ENCODE results near the gene PDZK1IP1. TPM values are rescaled to one million over a fixed set of nuclear protein-coding genes. Genes with fewer than 3 reads are reported as not detected.

PDZK1IP1 gene
- total and polyA plus RNA-seq, 2 donors = 0.20 TPM; not detected in 1

GRCh38 chr1:47184822-47185677, 4.8 kb downstream of the PDZK1IP1 start:
- Histone ChIP-seq H3K4me3 (ENCODE audit: low read depth, low read length) (no peak overlapping the region), H3K4me1 (ENCODE audit: insufficient read depth) (no peaks in the 10 kb centered on the region), H3K27ac (ENCODE audit: low read depth) (no peak overlapping the region), H3K36me3 (ENCODE audit: insufficient read depth) (no peaks in the 10 kb centered on the region)
- no peak for DNase-seq (ENCODE audit: extremely low spot score)
- WGBS = 79% methylated on average over 14 of the region's 14 CpGs

GRCh38 chr1:47184090-47184821, 5.6 kb downstream of the PDZK1IP1 start:
- 69% methylated on average over 5 of the region's 5 CpGs for WGBS
- H3K4me1 ChIP-seq (ENCODE audit: insufficient read depth) = no peaks in the 10 kb centered on the region
- DNase-seq (ENCODE audit: extremely low spot score) = no peak
- H3K36me3 ChIP-seq (ENCODE audit: insufficient read depth) = no peaks in the 10 kb centered on the region
- no peak overlapping the region for H3K27ac ChIP-seq (ENCODE audit: low read depth)
- H3K4me3 ChIP-seq (ENCODE audit: low read depth, low read length) = no peak overlapping the region

DNA sequence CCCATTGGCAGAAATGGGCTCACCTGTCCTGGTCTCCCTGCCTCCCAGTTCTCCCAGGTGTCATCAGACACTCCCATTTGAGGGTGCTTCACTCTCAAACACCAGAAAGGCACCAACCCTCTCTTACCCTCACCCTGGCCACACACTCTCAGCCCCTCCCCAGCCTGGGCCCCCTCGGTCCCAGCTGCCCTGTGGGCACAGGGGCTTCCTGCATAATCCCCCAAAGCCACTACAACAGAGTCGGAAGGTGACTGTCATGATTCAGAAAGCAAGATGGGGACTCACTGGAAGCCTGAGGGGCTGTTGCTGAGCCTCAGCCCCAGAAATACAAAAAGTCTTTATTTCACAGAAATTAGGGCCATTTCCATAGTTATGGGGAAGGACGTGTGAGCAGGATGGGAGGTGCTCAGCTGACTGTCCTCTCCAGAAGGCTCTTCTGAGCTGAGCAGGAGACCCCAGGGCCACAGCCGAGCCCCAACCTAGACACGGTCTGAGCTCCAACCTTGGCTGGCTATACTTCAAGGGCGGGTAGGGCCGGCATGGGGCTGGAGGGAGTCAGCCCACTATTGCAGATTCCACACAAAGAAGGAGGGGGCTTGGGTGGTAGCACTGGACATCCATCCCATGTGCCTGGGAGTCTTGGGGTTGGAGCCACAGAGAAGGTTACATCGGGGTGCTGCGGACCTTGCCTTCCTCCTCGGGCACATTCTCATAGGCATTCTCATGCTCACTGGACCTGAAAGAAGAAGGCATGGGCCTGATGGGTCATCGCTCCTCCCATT, 6.3 kb downstream of the PDZK1IP1 start:
- WGBS = 72% methylated on average over 11 of the region's 11 CpGs
- H3K4me1 ChIP-seq (ENCODE audit: insufficient read depth) = no peaks in the 10 kb centered on the region
- H3K27ac ChIP-seq (ENCODE audit: low read depth) = no peak overlapping the region
- no peak overlapping the region for H3K4me3 ChIP-seq (ENCODE audit: low read depth, low read length)
- DNase-seq (ENCODE audit: extremely low spot score) = no peak
- H3K36me3 ChIP-seq (ENCODE audit: insufficient read depth) = no peaks in the 10 kb centered on the region

DNA sequence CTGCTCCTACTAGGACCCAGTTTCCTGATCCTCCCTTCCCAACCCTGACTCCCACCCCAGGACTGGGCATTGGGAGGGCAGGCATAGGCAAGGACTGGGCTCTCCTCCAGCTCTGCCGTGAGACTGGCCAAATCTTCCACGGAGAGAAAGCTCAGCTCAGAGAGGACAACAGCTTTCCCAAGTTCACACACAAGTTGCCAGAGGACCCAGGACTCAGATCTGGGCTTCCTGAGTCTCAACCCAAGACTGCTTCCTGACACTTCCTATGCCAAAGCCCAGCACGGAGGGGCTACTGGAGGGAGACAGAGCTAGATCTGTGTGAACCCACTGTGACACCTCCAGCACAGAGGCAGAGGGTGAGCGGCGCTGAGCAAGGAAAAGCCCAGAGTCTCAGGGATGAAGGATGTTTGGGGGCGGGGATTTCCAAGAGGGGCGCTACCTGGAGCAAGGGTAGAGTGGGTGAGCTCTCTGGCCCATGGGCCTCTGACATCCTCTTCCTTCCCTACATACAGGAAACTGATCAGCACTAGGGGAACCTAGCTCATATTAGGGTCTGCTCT, 7.1 kb downstream of the PDZK1IP1 start:
- H3K27ac ChIP-seq (ENCODE audit: low read depth) = no peak overlapping the region
- H3K4me3 ChIP-seq (ENCODE audit: low read depth, low read length) = no peak overlapping the region
- H3K36me3 ChIP-seq (ENCODE audit: insufficient read depth) = no peaks in the 10 kb centered on the region
- DNase-seq (ENCODE audit: extremely low spot score) = no peak
- WGBS = 60% methylated on average over 7 of the region's 7 CpGs
- H3K4me1 ChIP-seq (ENCODE audit: insufficient read depth) = no peaks in the 10 kb centered on the region

- H3K4me3 ChIP-seq (ENCODE audit: low read depth, low read length) = no peak overlapping the region
- H3K27ac ChIP-seq (ENCODE audit: low read depth) = no peak overlapping the region
- no peaks in the 10 kb centered on the region for H3K36me3 ChIP-seq (ENCODE audit: insufficient read depth)
- H3K4me1 ChIP-seq (ENCODE audit: insufficient read depth) = no peaks in the 10 kb centered on the region
- no peak for DNase-seq (ENCODE audit: extremely low spot score)
- WGBS = 75% methylated on average over 7 of the region's 7 CpGs
Observed at GRCh38 chr1:47181955-47182675, 7.7 kb downstream of the PDZK1IP1 start.

DNA sequence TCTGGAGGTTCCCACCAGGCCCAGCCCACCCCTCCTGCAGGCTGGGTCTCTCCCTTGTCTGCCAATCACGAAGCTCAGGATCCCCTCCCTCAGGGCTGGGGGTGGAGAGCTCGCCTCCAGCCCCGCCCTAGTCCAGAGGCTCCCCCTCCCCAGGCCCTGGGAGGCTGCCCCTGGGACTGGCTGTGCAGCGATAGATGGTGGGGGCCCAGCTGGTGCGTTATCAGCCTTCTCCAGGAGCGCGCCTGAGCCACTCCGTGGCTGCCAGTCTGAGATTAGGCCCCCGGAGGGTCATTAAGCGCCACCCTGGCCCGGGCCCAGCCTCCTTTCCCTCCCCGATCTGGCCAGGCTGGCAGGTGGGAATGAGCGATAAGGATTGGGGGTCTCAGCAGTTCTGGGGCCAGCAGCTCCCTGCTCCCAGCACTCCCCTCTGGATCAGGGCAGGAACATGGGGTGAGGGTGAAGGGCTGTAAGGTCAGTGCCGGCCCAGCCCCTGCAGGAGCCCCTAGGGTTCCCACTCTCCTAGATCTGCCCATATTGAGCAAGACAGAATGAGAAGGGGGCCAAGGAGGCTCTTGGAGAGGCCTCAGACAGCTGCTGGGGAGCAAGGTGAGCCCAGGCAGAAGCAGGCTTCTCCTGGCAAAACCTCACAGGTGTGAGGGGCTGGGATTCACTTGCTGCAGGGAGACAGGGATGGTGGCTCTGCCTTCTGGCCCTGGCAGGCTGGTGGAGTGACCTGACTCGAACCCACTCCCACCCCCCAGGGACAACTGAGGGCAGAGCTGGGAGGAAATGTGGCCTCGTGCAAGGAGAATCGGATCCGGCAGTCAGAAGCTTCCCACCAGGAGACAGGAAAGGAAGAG, 8.5 kb downstream of the PDZK1IP1 start:
- Histone ChIP-seq H3K4me1 (ENCODE audit: insufficient read depth) (no peaks in the 10 kb centered on the region), H3K4me3 (ENCODE audit: low read depth, low read length) (no peak overlapping the region), H3K36me3 (ENCODE audit: insufficient read depth) (no peaks in the 10 kb centered on the region), H3K27ac (ENCODE audit: low read depth) (no peak overlapping the region)
- no peak for DNase-seq (ENCODE audit: extremely low spot score)
- 39% methylated on average over 18 of the region's 18 CpGs for WGBS

DNA sequence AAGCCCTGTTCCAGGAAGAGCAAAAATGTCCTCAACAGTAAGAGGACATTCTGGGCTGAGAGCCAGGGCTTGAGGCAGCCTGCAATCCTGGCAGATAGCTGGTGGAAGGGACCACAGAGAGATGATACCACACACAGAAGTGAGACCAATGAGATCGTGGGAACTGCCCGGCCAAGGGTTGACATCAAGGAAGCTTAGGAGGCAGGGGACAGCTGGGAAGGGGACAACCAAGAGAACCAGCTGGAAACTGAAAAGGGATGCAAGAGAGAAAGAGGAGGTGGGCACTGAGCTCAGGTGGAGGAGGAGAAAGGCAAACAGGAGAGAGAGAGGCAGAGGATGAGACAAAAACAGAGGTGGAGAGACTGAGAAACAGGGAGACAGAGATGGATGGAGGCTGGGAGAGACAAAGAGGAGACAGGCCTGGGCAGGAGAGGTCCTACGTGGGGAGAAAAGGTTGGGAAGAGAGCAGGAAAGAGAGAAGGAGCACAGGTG, 9.2 kb downstream of the PDZK1IP1 start:
- H3K27ac ChIP-seq (ENCODE audit: low read depth) = no peak overlapping the region
- 46% methylated on average over 3 of the region's 3 CpGs for WGBS
- H3K4me3 ChIP-seq (ENCODE audit: low read depth, low read length) = no peak overlapping the region
- DNase-seq (ENCODE audit: extremely low spot score) = no peak
- no peaks in the 10 kb centered on the region for H3K4me1 ChIP-seq (ENCODE audit: insufficient read depth)
- no peaks in the 10 kb centered on the region for H3K36me3 ChIP-seq (ENCODE audit: insufficient read depth)

DNA sequence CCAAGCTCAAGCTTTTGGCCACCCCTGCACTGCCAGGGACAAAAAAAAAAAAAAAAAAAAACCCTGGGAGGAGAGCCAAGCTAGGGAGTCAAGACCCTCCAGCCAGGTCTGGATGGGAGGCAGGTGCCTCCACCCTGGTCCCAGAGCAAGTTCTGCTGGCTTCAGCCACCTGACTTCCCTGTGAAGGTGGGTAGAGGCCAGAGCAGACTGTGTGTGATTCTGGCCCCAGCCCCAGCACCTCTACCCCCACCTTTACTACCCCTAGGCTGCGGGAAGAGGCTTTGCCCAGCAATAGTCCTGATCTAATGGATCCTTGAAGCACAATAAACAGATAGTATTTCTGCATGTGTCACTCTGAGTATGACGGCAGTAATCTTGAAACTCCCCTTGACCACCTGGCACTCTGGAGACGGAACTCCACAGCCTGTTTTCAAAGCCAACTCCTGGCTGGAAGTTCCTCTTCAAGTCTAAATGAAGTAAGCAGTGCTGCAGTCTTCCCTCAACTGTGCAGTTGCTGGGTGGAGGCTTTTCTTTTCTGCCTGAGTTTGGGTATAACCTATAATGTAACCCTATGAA, 9.8 kb downstream of the PDZK1IP1 start:
- Histone ChIP-seq H3K27ac (ENCODE audit: low read depth) (no peak overlapping the region), H3K4me1 (ENCODE audit: insufficient read depth) (no peaks in the 10 kb centered on the region), H3K36me3 (ENCODE audit: insufficient read depth) (no peaks in the 10 kb centered on the region), H3K4me3 (ENCODE audit: low read depth, low read length) (no peak overlapping the region)
- WGBS = 62% methylated on average over 3 of the region's 3 CpGs
- DNase-seq (ENCODE audit: extremely low spot score) = no peak

- Histone ChIP-seq H3K4me3 (ENCODE audit: low read depth, low read length) (no peak overlapping the region), H3K4me1 (ENCODE audit: insufficient read depth) (no peaks in the 10 kb centered on the region), H3K36me3 (ENCODE audit: insufficient read depth) (no peaks in the 10 kb centered on the region), H3K27ac (ENCODE audit: low read depth) (no peak overlapping the region)
- peak; percentile 85 for DNase-seq (ENCODE audit: extremely low spot score)
- 4% methylated on average over 28 of the region's 30 CpGs for WGBS
Observed at GRCh38 chr1:47179017-47179987, 10.5 kb downstream of the PDZK1IP1 start.

DNA sequence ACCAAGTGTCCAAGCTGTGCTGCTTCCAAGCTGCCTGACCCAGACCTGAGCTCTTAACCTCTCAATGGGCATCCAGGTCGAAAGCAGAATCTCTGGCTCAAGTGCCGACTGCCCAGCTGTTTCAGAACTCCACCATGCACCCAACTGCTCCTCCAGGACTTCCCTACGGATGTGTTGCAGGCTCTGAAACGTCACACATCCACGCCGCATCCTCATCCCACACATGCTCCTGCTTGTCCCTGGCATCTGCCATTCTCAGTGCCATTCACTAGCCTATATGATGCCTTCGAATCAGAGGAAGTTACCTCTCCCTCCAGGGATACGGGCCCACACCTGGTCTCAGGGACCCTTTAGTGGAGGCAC, 11.2 kb downstream of the PDZK1IP1 start:
- 69% methylated on average over 8 of the region's 8 CpGs for WGBS
- Histone ChIP-seq H3K27ac (ENCODE audit: low read depth) (no peak overlapping the region), H3K36me3 (ENCODE audit: insufficient read depth) (no peaks in the 10 kb centered on the region), H3K4me1 (ENCODE audit: insufficient read depth) (no peaks in the 10 kb centered on the region), H3K4me3 (ENCODE audit: low read depth, low read length) (no peak overlapping the region)
- DNase-seq (ENCODE audit: extremely low spot score) = no peak

GRCh38 chr1:47178020-47178419, 11.8 kb downstream of the PDZK1IP1 start:
- Histone ChIP-seq H3K36me3 (ENCODE audit: insufficient read depth) (no peaks in the 10 kb centered on the region), H3K4me3 (ENCODE audit: low read depth, low read length) (no peak overlapping the region), H3K27ac (ENCODE audit: low read depth) (no peak overlapping the region), H3K4me1 (ENCODE audit: insufficient read depth) (no peaks in the 10 kb centered on the region)
- DNase-seq (ENCODE audit: extremely low spot score) = no peak
- whole genome bisulfite sequencing = 72% methylated on average over 6 of the region's 6 CpGs
